Measurements from ENCODE around the gene ADGRF5.

DNA sequence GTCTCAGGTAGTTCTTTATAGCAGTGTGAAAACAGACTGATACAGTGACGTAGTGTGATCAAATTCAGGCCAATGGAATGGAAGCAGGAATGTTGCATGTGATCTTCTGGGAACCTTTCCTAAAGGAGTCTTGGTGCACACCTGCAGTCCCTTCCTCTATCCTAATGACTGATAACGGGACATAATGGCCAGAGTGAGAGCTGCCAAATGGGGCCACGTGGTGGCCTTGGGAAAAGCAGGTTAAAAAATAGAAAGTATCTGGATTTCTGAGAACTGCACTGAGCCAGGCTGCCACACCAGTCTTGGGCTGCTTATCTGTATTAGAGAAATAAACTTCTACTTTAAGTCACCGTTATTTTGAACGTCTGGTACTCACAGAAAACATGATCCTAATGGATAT is 76.6 kb downstream of the ADGRF5 start:
- TF ChIP-seq JUND (IDR thresholded peaks at IDR 0.05; ENCODE audit: low read depth, low read length) (no peak), ZNF274 (IDR thresholded peaks at IDR 0.05; ENCODE audit: insufficient read depth, insufficient read length) (no peak), HDGF (IDR thresholded peaks at IDR 0.05) (no peak), EZH2 (IDR thresholded peaks at IDR 0.05; ENCODE audit: borderline replicate concordance, control insufficient read depth, low read depth, low read length) (no peak)
- TF ChIP-seq, protein P1, sequence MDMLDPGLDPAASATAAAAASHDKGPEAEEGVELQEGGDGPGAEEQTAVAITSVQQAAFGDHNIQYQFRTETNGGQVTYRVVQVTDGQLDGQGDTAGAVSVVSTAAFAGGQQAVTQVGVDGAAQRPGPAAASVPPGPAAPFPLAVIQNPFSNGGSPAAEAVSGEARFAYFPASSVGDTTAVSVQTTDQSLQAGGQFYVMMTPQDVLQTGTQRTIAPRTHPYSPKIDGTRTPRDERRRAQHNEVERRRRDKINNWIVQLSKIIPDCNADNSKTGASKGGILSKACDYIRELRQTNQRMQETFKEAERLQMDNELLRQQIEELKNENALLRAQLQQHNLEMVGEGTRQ (IDR thresholded peaks at IDR 0.05; ENCODE audit: borderline replicate concordance, low read depth, low read length) = no peak
- TF ChIP-seq, protein P2, sequence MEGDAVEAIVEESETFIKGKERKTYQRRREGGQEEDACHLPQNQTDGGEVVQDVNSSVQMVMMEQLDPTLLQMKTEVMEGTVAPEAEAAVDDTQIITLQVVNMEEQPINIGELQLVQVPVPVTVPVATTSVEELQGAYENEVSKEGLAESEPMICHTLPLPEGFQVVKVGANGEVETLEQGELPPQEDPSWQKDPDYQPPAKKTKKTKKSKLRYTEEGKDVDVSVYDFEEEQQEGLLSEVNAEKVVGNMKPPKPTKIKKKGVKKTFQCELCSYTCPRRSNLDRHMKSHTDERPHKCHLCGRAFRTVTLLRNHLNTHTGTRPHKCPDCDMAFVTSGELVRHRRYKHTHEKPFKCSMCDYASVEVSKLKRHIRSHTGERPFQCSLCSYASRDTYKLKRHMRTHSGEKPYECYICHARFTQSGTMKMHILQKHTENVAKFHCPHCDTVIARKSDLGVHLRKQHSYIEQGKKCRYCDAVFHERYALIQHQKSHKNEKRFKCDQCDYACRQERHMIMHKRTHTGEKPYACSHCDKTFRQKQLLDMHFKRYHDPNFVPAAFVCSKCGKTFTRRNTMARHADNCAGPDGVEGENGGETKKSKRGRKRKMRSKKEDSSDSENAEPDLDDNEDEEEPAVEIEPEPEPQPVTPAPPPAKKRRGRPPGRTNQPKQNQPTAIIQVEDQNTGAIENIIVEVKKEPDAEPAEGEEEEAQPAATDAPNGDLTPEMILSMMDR (IDR thresholded peaks at IDR 0.05 in 2 of 3, conservative IDR thresholded peaks at IDR 0.05 in 1 of 3; ENCODE audit: control insufficient read depth in 2 of 3, extremely low read depth in 1 of 3, insufficient read depth in 1 of 3, low read depth in 3 of 3, low read length in 3 of 3) = no peak

Data from GM12878 (cell line).